HG03066 (cell line): ENCODE measurements around the gene PAXX.
A peak's percentile ranks its signal among the peaks of the same experiment; 100 is the strongest.

Source experiments
- ATAC-seq: cut with Tn5 transposase; IDR thresholded peaks from one replicate; pipeline ENCODE4 v1.9.1; 2021; ENCODE audit warnings: low read depth; ENCODE audit not compliant: unreplicated experiment

The PAXX gene

GRCh38 chr9:136991993-136992818, at the start of gene PAXX:
Gene PAXX, plus strand, starts transcription at chr9:136992422. Its CDS starts 22 bp downstream, at chr9:136992444.
- ATAC-seq = peak; percentile 77

DNA sequence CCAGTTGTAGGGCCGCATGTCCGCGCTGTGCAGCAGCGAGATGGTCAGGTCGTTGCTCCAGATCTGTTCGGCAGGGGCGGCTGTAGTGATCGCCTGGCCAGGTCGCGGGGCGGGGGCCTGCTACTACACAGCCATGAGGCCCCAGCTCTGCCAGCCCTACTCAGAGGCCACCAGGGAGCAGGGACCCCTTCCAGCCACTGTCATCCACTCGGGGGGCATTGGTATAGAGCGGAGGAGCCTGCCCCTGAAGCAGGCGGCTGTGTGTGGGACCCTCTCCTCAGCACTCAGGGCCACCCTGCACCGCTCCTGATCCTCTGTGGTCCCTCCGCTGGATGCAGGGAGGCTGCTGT, 49.4 kb upstream of the PAXX start:
- no peak for ATAC-seq

- ATAC-seq = no peak
These were observed 48.7 kb upstream of the PAXX start for GRCh38 chr9:136943291-136944211.

DNA sequence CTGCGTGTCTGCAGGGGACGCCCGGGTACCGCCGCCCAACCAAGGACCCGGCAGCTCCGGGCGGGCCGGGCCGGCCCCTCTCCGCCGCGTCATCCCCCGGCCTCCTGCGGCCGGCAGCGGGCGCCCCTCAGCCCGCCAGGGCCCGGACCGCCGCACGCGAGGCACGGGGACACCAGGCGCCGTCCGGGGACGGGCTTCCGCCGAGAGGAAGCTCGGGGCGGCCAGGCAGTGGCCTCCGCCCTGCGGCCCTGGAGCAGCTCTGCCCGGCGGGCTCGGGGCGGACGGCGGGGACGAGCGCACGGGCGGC, 48.1 kb upstream of the PAXX start:
- ATAC-seq = peak; percentile 32

DNA sequence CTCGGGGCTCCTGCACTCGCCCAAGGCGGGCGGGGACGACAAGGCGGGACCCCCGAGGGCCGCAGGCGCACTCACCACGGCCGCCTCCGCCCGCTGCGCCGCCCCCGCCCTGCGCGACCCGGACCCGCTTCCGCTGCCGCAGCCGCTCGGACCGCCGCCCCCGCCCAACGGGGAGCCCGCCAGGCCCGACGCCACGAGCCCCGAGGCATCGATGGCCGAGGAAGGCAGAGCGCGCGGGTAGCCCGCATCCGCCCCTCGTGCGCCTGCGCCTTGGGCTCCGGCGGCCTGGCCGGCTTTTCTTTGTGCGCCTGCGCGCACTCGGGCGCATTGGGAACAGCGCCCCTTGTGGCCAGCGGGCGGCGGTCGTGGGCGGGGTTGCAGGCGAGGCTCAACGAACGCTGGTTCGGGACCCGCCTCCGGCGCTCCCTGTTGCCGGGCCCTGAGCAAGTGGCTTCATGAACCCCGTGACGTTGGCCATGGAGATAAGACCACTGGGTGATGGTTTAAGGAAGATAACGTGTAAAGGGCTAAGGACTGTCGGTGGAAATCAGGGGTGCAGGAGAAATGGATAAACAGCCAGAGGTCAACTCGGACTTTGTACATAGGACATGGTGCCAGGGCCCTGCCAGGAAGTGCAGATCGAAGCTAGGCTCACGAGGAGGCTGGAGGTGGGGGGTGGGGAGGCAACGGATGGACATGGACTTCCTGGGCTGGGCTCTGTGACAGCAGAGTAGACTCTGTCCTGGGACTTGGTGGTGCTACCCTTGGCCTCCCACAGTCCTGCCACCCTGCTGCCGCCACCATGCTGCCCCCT, 47.5 kb upstream of the PAXX start, which contains the start of the genes C8G and FBXW5:
TSS of gene C8G (plus strand) at position 725 of the 814 bp plus-strand sequence. CDS start at position 803, 78 bp downstream.
TSS of gene FBXW5 (minus strand) at position 220 of the 814 bp plus-strand sequence. CDS start 655 bp downstream, outside the sequence.
- ATAC-seq = peak; percentile 77

DNA sequence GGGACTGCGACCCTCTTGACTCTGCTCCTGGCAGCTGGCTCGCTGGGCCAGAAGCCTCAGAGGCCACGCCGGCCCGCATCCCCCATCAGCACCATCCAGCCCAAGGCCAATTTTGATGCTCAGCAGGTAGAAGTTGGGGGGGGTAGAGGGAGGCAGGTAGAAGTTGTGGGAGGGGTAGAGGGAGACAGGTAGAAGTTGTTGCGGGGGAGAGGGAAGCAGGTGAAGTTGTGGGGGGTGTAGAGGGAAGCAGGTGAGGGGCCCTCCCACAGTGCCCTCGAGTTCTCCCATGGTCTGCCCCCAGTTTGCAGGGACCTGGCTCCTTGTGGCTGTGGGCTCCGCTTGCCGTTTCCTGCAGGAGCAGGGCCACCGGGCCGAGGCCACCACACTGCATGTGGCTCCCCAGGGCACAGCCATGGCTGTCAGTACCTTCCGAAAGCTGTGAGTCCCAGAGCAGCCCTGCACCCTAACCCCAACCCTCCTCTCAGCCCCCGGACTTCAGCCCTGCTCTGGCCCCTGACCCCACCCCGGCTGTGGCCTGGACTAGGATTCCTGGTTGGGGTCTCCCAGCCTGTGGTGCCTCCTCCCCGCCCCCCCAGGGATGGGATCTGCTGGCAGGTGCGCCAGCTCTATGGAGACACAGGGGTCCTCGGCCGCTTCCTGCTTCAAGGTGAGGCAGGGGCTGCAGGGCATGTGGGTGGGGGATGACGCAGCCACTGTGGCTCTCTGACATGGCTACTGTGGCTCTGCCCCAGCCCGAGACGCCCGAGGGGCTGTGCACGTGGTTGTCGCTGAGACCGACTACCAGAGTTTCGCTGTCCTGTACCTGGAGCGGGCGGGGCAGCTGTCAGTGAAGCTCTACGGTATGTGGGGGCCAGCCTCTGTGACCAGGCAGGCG, 46.6 kb upstream of the PAXX start:
- no peak for ATAC-seq

- ATAC-seq = no peak
These were observed 45.8 kb upstream of the PAXX start for GRCh38 chr9:136946228-136947027.

DNA sequence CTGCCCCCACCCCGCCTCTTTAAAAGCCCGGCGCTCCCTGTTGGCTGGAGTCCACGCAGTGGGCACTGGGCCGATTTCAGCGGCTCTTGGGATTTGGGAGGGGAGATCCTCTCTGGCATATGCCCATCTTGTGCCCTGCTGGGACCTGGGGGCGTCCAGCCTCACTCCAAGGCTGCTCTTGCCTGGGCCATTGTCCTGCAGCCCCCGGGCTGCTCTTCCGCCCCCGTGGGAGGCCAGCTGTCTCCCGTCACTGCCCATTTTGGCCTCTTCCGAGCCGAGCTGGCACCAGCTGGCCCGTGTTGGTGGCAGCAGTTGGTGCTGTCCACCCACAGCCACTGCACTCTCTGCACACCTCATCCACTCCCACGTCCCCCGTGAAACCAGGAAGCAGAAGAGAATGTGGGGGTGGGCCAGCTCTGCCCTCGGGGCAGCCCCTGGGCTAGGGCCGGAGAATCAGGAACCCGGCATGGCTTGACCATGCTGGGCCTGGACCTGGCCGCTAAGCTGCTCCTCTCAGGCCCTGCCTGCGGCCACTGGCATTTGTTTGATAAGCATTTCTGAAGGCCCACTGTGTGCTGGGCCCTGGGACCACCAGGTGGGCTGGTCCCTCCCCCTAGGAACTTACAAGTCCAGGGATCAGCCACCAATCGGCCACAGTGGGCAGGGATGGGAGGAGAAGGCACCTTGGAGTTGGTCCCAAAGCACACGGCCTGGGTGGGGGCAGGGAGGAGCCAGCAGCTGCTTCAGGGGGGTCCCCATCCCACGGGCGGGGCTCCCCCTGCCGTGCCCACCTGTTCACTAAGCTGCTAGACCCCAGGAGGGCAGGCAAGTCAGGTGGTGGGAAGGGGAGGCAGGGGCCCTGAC, 45.0 kb upstream of the PAXX start:
- no peak for ATAC-seq

DNA sequence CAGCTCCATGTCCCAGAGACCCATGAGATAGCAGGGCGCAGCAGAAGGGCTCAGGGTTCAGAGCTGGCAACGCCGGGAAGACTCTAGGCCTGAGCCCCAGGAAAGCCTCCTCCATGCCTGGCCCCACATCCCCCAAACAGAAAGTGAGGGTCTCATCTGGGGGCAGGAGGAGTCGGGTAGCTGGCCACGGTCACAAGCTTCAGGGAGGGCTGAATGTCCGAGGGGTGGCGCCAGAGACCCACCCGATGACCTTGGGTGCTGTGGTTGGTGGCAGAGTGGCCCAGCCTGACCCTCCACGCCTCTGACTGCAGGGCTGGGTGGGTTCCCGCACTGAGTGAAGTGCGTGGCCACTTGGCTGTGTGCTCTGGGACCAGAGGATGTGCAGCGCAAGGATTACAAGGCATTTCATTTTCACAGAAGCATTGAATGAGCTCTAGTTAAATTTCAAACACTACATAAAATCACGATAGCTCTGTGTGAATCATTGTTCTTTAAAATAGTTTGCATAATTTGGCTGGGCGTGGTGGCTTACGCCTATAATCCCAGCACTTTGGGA, 44.2 kb upstream of the PAXX start:
- ATAC-seq = no peak

GRCh38 chr9:136949239-136949816, 42.9 kb upstream of the PAXX start:
- ATAC-seq = no peak

- ATAC-seq = peak; percentile 81
These were observed 42.2 kb upstream of the PAXX start for GRCh38 chr9:136949817-136950655.

- no peak for ATAC-seq
These were observed 41.5 kb upstream of the PAXX start for GRCh38 chr9:136950656-136951276.

DNA sequence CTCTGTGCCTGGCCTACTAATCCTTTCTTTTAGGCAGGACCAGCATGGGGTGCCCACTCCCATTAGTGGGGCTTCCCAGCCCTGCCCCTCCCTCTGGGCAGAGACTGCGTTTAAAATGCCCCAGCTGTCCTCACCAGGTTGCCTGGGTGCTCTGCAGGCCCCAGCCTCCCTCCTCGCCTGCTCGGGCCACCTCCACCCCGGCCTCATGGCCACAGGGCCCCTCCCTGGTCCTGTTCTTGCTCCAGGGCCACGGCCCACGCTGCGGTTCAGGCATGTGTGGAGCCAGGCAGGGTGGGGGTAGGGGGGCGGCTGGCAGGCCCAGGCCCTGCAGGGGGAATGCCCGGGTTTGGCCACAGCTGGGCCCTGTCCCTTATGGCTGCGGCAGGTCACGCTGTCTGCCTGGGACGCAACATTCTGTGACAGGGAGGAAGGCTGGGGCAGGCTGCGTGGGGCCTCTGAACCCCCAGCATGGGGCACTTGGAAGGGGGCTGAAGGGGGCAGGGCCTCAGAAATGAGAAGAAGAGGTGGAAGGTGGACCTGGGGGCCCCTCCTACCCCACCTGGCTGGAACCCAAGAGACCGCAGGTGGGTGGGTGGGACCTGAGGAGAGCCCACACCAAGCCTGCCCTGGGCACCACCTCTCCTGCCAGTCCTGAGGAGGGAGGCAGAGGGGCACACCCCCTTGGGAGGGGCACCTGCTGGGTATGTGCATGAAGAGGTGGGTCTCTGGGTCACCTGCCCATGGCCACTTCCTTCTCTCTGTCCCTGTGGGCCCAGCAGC, 40.5 kb upstream of the PAXX start, which contains the start of gene LCN12:
TSS of gene LCN12 (plus strand) at position 733 of the 780 bp plus-strand sequence. CDS start 55 bp downstream, outside the sequence.
- ATAC-seq = no peak

DNA sequence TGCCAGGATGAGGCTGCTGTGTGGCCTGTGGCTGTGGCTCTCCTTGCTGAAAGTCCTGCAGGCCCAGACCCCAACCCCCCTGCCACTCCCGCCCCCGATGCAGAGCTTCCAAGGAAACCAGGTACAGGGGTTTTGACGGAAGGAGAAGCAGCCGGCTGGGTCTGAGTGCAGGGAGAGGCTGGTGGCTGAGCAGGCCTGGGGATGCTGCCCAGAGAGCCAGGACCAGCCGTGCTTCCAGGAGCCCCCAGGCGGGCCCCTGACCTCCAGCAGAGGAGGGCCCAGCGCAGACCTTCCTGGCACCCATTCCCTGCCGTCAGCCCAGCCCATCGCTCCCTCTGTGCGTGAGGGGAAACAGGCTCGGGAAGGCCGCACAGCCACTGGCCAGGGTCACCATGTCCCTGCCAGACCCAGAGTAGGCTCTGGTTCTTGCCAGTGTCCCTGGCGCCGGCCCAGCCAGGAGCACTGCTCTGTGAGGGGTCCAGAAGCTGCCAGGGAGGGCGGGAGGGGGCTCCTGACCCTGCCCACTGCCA, 39.8 kb upstream of the PAXX start:
- ATAC-seq = no peak
